Vagina (tissue), 2 donors: ENCODE results near the gene OGFRL1.

ENCODE experiments used
- CTCF ChIP-seq, 3 experiments: fragments of 450-650 bp in 2 of 3; fragments of 200-600 bp in 1 of 3; sonication (generic) in 1 of 3; IDR thresholded peaks; one replicate each; pipeline ENCODE4 v1.5.1; 2017 to 2019; ENCODE audit warnings: antibody characterized with exemption in 3 of 3, mild to moderate bottlenecking in 2 of 3, moderate library complexity in 2 of 3
- POLR2A ChIP-seq, 2 donors: fragments of 450-650 bp; IDR thresholded peaks; one replicate each; pipeline ENCODE4 v1.6.1; 2017; ENCODE audit warnings: antibody characterized with exemption in 2 of 2, mild to moderate bottlenecking in 2 of 2, moderate library complexity in 2 of 2

- TF ChIP-seq CTCF (IDR thresholded peaks at IDR 0.05) = no peak
- no peak for TF ChIP-seq POLR2A (IDR thresholded peaks at IDR 0.05)
Measured at GRCh38 chr6:71254323-71254722, 34.3 kb upstream of the OGFRL1 start.
